NCI-H2107 treated with DMSO at 0.1 percent for 48 hours (cell line): Measurements from ENCODE around the gene SNN.

ENCODE experiments used
- DNase-seq: peaks from one replicate; lab custom pipeline; 2025; ENCODE audit not compliant: unreplicated experiment; lab: John Stamatoyannopoulos, UW

Gene SNN

GRCh38 chr16:11696266-11697012 lies 28.2 kb downstream of the SNN start:
- DNase-seq: no peak

- DNase-seq: no peak
Observed at GRCh38 chr16:11697319-11697718, 29.1 kb downstream of the SNN start.

- DNase-seq: no peak
Observed at GRCh38 chr16:11698271-11698689, 30.0 kb downstream of the SNN start.

- DNase-seq: no peak
Observed at GRCh38 chr16:11699234-11699894, 31.1 kb downstream of the SNN start.

GRCh38 chr16:11700264-11701029 lies 32.2 kb downstream of the SNN start:
- no peak for DNase-seq

GRCh38 chr16:11705311-11706025 lies 37.2 kb downstream of the SNN start:
- DNase-seq: no peak

- no peak for DNase-seq
Observed at GRCh38 chr16:11706180-11706742, 38.0 kb downstream of the SNN start.

- DNase-seq: no peak
Observed at GRCh38 chr16:11707679-11708197, 39.5 kb downstream of the SNN start.

- DNase-seq: no peak
Observed at GRCh38 chr16:11708421-11708820, 40.2 kb downstream of the SNN start.

GRCh38 chr16:11711662-11712061 lies 43.4 kb downstream of the SNN start:
- DNase-seq: no peak

GRCh38 chr16:11712122-11712521 lies 43.9 kb downstream of the SNN start:
- DNase-seq: no peak

- DNase-seq: no peak
Observed at GRCh38 chr16:11715246-11715947, 47.1 kb downstream of the SNN start.

GRCh38 chr16:11716336-11716735 lies 48.1 kb downstream of the SNN start:
- DNase-seq: no peak

- no peak for DNase-seq
Observed at GRCh38 chr16:11717811-11718210, 49.6 kb downstream of the SNN start.

GRCh38 chr16:11719171-11719570 lies 50.9 kb downstream of the SNN start:
- no peak for DNase-seq

GRCh38 chr16:11719762-11720161 lies 51.5 kb downstream of the SNN start:
- DNase-seq: no peak

- no peak for DNase-seq
Observed at GRCh38 chr16:11721781-11722467, 53.7 kb downstream of the SNN start.

GRCh38 chr16:11722468-11722808 lies 54.2 kb downstream of the SNN start:
- DNase-seq: no peak

- no peak for DNase-seq
Observed at GRCh38 chr16:11725457-11725856, 57.2 kb downstream of the SNN start.

- DNase-seq: no peak
Observed at GRCh38 chr16:11726008-11726407, 57.8 kb downstream of the SNN start.
